H4 (cell line): ENCODE results near the gene MTG1. TPM values are rescaled to one million over a fixed set of nuclear protein-coding genes. Genes with fewer than 3 reads are reported as not detected.
"Not testable (repeated sequence)": the region's sequence is repeated elsewhere in the genome, so short reads cannot be mapped to it uniquely, and the experiment has no call there.

Experiments used
- DNase-seq: peaks from one replicate; pipeline ENCODE4 v3.0.0-alpha.2; 2015; ENCODE audit warnings: low spot score
- total RNA-seq: library from RNA; depleted of rRNA; stranded (reverse); fragments of >200 nt; shearing (Covaris generic); gene quantifications from 2 replicates; pipeline ENCODE4 v1.2.3, GENCODE V29; 2014

Gene MTG1
- total RNA-seq, 1 experiment from 2014 or later: 22.5 TPM

DNA sequence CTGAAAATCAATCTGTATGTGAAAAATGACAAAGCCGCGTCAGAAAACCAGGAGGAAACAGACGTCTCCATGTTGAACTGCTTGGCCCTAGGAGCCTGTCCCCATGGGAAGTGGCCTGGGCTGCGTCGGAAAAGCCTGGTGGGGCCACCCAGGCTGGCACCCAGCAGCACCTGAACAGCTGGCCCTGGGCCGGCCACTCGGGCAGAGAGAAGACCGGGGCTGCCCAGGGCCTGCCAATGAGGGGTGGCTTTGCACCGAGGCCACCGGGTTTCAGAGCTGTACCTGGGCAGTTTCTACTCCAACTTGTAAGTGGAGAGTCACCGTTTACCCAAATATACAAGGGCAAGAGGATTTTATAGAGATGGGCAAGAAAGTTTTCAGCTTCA, 35.0 kb upstream of the MTG1 start:
- no peak for DNase-seq

DNA sequence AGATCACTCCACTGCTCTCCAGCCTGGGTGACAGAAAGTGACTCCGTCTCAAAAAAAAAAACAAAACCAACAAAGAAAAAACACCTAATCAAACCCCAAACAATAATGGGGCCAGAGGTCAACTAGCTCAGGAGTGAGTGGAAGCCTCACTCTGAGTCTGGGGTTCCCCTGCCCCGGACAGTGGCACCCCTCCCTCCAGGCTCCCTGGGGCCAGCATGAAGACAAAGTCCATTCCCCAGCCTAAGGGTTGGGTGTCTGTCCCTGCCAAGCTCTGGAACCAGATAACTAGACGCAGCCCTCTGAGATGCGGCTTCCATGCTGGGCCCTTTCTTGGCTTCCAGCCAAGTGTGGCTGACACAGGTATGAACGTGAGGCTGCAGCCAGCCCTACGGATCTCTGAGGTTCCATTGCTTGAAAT, 34.4 kb upstream of the MTG1 start:
- DNase-seq: no peak

DNA sequence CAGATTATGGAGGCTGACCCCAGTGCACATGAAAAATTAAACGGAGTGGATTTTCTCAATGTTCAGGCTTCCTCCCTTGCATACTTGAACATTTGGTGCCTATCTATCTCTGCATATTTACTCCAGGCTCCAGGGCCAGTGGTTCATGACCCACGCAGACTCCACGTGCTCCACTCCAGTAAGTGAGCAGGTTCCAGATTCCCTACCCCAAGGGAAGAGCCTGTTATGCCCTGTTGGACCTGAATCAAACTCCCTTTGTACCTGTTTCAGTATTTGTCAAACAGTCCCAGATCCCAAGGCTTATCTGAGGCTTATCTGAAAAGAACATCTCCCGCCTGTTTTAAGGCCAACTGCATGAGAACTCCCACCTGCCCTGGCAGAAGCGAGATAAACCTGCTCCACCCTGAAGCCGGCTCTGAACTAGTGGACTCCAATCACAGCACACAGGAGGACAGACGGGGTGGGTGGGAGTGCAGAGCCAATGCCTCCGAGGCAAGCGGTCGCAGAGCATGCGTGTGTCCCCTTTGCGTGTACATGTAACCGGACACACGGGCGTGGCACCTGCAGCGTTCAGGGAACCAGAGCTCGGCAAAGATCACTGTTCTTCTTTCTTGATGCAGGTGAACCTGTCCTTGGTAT, 33.9 kb upstream of the MTG1 start:
- DNase-seq: no peak

DNA sequence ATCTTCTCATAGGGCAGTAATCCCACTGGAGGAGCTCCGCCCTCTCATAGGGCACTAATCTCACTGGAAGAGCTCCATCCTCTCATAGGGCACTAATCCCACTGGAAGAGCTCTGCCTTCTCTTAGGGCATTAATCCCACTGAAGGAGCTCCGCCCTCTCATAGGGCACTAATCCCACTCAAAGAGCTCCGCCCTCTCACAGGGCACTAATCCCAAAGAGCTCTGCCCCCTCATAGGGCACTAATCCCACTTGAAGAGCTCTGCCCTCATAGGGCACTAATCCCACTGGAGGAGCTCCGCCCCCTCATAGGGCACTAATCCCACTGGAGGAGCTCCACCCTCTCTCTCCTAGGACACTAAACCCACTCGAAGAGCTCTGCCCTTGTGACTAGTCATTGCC, 32.7 kb upstream of the MTG1 start:
- no peak for DNase-seq

DNA sequence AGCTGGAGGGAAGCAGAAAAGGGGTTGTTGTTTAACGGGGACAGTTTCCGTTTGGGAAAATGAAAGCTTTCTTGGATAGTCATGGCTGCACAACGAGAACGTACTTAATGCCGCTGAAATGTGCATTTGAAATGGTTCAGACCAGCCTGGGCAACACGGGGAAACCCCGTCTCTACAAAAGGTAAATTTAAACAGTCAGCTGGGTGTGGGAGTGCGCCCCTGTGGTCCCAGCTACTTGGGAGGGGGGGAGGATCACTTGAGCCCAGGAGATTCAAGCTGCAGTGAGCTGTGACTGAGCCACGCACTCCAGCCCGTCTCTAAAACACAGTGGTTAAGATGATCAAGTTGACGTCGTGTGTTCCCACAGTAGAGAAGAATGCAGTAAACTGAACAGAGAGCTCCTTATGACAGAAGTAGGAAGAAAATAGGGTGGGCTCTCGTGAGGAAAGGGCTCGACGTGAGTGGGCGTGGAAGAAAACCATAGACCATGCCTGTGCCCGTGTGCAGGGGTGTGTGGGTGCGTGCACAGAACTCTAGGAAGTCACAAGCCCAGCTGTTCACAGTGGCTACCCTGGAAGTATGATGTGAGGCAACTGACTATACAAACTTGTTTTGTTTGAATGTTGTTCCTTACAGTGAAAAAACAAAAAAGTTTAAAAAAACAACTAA, 32.0 kb upstream of the MTG1 start:
- DNase-seq: no peak

DNA sequence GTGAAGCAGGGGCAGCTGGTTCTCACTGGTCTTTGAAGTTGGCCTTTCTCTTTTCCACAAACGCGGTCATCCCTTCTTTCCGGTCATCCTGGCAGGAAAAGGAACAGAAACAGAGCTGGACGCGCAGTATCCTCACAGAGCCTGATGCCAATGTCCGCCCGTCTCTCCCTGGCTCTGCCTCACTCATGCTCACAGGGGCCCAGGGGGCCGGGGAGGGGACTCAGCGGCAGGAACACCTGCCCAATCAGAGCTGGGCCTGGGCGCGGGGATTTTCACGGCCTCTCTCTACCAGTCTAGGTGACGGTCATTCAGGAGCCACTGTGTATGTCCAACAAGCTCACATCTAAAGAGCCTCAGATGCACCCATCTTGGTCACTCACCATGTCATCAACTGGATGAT, 31.1 kb upstream of the MTG1 start:
- DNase-seq: no peak

DNA sequence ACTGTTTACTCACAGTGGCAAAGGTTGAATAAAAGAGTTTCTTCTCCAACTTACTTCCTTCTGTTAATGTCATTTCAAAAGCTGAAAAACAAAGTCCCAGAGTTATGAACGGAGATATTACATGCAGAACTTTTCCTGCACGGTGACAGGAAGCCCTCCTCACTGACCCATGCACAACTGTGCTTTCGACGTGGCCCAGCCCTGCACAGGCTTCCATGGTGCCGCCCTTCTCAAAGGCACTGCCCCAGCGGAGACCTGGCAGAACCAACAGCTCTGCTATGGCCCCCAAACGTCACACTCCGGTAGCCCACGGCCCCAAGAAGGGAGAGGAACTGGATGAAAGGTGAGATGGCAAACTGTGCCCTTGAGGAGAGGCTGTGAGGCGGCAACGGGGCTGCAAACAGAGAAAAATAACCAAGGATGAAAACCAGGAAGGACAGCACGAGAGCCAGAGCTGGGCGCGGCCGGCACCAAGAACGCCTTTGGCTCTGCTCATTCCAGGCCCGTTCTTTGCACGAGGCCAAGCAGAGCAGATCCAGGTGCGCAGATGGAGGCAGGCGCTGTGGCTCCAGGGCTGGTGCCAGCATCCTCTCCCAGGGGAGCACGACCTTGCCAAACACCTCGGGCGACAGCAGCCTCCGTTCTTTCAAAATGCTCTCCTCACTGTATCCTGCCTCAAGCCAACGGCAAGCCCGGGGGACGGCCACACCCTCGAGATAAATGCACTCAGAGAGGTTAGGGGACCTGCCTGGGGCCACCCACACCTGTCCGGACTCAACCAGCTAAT, 29.1 kb upstream of the MTG1 start:
- no peak for DNase-seq

DNA sequence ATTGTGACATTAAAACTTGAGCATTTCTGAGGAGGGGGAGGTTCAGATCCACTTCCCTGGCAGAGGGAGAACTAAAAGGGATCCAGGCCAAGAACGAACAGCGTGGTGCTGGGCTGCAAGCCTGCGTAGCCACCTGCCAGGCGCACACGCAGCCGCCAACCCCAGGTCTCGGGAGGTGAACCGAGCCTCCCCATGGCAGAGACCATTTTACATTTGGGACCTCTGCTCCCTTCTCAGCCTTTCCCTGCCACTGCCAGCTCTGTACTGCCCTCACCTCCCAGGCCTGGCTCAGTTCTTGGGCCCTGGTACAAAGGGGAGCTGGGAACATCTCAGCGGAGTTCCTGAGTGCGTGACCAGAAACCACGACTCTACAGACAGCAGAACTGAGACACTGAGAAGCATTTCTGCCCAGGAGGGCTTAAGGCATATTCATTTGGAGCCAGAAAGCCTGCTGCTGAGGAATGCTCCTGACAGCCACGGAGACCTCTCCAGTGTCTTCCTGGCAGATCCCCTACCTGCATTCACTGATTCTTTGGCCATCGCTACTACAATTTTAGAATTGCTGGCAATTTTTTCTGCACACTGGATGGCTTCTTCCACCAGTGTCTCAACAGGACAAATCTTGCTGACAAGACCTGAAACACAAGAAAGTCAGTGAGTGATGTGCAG, 28.4 kb upstream of the MTG1 start:
- DNase-seq: no peak

DNA sequence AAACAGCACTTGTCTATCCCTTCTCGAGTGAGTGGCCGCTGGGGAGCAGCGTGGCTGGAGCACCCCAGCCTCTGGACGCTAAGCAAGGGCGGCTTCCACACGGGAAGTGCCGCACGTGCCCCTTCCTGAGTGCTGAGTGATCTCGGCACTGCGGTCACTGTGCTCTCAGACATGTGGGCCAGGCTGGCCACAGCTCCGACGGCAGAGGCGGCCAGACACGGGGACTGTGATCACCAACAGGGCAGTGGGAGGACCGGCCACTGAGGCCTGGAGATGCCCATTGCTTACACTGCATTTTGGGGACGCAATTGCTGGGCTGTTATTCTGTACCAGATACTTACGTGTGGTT, 27.9 kb upstream of the MTG1 start:
- DNase-seq: no peak

DNA sequence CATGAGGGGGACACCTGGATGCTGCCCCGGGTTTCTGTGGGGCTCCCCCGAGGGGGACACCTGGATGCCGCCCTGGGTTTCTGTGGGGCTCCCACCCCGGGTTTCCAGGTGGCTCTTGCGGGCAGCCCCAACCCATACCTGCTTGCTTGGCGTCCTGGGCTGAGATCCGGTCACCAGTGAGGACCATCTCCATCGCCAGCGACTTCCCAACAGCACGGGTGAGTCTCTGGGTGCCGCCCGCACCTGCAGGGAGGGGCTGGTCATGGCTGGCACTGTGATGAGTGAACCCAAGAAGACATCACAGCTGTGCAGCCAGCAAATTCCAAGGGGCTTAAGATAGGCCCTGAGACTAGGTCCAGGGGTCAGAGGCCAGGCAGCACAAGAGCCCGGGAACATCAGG, 27.2 kb upstream of the MTG1 start:
- DNase-seq: no peak

DNA sequence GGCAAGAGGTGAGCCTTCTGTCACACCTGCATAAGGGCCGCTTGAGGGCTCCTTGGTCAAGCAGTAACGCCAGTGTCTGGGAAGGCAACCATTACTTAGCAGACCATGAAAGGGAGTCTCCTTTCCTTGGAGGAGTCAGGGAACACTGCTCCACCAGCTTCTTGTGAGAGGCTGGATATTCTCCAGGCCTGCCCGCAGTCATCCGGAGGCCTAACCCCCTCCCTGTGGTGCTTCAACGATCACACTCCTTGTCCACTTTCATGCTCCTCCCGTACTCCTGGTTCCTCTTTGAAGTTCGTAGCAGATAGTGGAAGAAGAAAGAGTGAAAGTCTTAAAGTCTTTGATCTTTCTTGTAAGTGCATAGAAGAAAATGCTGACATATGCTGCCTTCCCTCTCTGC, 26.5 kb upstream of the MTG1 start:
- DNase-seq: not testable (repeated sequence)

DNA sequence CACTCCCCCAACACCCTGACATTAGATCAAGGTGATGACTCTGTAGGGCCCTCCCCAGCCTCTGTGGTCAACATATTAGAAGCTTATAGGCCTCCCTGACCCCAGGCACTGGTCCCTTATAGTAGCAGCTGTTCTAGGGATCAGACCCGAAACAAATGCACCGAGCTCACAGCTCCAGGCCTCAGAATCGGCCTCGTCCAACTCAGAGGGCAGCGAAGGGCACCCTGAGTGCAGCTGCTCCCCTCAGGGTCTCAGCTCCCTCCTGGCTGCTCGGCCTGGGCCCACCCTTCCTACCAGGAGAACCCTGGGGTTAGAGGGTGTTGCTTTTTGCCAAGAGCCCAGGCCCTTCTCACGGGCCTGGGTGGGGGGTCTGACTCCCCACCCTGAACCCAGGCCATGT, 25.8 kb upstream of the MTG1 start:
- no peak for DNase-seq

DNA sequence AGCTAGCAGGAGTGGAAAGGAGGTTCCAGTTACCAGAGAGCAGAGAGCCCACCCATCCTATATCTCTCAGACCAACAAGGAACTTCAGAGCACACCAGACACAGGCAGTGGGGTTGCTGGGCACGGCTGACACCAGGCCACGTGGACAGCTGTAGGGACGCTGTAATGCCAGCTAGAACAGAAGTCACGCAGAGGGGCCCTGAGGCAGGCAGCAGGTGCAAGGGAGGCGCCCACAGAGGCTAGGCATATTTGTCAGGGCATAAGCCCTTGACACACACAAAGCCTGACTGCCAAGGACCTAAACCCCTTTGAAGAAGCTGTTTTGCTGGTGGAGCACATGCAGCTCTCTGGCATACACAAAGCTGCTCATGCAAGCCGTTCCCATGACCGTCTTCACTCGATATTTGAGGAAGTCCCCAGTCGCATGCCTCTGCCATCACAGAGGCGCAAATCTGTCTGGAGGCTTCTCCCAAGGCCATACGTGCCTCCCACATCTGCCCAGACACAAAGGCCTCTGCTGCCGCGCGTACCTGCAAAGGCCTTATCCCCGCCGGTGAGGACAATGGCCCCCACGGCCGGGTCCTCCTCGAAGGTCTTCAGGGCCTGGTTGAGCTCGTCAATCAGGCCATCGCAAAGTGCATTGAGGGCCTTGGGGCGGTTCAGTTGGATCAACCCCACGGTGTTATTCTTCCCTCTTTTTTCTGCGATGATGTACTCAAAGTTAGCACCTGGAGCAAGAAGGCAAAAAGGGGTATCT, 23.7 kb upstream of the MTG1 start:
- no peak for DNase-seq

DNA sequence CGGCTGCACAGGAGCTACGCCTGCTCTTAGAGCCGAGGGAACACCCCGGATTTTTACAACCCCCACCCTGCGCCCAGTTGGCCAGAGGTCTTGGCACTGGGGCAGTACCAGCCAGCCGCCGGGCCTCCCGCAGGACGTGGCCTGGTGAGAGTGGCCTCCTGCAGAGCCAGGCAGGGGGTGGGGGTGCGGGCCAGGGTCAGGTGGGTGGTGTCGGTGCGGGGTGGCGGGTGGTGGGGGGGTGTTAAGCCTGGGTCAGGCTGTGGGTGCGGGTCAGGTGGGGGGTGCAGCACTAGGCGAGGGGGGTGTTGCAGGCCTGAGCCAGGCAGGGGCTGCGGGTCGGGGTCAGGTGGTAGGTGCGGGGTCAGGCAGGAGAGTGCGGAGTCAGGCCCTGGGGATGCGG, 21.4 kb upstream of the MTG1 start:
- DNase-seq: no peak

DNA sequence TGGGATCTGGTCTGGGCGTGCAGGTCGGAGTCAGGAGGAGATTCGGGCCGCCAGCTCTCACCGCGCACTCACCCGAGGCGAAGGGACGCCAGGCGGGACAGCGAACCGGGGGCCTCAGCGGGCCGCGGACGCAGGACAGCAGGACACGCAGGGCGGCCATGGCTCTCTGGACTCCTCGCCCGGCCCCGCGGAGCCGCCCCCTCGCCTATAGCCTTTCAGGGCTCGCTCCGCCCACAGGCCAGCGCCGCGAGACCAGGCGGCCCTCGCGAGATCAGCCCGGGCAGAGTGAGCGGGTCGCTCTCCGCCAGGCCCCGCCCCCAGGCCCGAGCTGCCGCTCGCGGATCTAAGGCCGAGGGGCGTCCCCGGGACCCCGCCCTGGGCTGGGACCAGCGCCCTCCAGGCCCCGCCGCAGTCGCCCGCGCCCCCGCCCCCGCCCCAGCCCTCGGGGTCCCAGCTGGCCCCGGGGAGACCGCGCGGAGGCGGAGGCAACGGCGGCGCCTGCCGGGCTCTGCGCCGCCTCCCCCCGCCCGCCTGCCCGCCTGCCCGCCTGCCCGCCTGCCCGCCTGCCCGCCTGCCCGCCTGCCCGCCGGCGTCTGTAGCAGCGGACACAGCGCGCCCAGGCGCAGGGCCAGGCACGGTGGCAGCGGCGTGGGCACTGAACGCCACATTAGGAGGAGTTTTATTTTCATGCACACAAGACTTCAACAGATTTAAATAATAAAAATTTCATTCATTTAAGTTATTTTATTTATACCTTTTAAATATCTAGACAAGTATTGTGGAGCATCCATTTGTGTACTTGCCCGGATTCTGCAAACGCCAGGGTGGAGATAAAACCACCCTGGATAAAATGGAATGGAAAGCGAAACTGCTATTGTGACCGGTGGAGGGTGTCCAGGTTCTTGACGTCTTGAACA, 20.5 kb upstream of the MTG1 start, which contains the start of gene ECHS1:
Gene ECHS1, minus strand, starts transcription at position 181 of the 917 bp plus-strand sequence. Its CDS starts 21 bp downstream, at position 160.
- DNase-seq: peak; percentile 87

DNA sequence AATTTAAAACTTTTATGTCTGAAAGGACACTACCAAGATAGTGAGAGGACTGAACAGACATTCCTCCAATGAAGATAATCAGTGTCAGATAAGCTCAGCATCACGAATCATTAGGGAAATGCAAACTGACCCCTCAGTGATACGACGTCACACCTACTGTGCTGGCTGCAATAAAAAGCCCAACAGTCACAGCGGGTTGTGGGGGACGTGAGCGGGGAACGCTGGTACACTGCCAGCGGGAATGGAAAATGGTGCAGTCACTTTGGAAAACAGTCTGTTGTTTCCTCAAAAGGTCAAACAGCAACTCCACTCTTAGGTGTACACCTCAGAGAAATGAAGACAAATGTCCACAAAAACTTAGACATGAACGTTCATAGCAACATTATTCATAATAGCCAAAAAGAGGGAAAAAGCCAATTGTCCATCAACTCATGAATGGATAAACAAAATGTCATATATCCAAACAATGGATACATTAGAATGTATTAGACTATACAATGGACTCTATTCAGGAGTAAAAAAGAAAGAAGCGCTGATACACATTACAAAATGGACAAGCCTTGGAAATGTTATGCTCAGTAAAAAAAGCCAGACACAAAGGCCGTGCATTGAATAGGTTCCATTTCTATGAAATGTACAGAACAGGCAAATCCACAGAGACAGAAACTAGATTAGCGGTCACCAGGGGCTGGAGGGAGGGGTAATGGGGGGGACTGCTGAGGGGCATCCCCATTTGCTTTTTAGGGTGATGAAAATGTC, 18.4 kb upstream of the MTG1 start:
- DNase-seq: no peak

DNA sequence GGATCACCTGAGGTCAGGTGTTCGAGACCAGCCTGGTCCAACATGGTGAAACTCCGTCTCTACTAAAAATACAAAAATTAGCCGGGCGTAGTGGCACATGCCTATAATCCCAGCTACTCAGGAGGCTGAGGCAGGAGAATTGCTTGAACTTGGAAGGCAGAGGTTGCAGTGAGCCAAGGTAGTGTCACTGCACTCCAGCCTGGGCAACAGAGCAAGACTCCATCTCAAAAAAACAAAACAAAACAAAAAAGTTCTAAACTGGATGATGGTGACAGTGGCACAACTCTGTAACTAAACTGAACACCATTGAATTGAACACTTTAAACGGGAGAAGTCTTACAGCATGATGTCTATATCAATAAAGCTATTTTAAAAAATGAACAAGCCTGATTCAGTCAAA, 17.8 kb upstream of the MTG1 start:
- not testable (repeated sequence) for DNase-seq

DNA sequence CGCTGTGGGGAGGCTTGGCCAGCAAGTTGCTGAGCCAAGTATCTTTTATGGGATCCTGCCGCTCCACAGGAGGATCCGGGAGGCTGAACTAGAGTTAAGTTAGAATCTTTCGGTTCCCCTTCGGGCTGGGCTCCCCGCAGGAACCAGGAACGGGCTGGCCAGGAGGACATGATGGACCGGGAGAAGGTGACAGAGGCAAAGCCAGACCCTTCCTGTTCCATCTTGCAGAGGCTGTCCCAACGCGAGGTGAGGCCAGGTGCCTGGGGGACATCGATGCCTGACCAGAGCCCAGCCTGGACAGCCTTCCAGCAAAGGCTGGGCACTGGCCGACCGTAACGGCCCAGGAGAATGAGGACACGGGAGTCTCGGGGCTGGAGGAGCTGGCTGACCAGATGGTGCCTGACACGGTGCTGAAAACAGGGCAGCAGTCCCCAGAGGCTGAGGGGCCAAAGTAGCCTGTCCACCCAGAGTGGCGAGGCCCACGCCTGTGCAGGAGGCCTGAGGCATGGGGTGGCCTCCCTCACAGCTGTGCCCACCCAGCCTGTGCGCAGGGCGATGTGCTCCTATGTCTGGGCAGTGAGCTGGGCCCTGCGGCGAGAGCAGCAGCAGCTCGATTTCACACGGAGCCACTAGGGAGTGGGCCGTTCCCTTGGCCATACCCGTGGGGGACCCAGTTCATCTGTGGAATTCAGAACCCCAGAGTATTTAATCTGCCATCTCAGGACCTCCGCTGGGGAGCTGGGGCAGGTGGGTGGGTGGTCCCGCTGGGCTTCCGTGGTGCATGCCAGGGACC, 16.7 kb upstream of the MTG1 start:
- DNase-seq: no peak

DNA sequence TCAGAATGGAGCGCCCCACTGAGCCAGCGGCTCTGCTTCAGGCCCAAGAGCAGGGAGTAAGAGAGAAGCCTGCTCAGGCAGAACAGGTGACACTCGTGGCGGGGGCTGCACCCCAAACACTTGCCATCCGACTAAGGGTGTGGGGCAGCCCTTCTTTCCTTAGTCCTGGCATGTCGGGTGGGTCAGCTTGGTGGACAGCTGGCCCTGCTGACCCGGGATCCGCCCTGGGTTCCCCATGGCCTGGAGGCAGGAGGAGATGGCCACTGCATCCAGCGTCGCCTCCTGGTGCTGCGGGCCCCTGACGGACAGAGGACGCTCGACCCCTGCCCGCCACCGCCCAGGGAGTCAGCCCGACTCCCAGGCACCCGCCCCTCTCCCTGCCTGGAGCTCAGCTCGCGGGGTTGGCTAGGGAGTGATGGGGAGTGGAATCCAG, 16.1 kb upstream of the MTG1 start:
- no peak for DNase-seq
